Vagina (tissue), 2 donors: Measurements from ENCODE around the gene EML6.

Source experiments
- POLR2A ChIP-seq, 2 donors: fragments of 450-650 bp; IDR thresholded peaks; one replicate each; pipeline ENCODE4 v1.6.1; 2017; ENCODE audit warnings: antibody characterized with exemption in 2 of 2, mild to moderate bottlenecking in 2 of 2, moderate library complexity in 2 of 2
- POLR2AphosphoS5 ChIP-seq, 2 donors: sonication (generic); formaldehyde crosslinking; IDR thresholded peaks; one replicate each; pipeline ENCODE4 v1.9.0; 2017; ENCODE audit warnings: antibody characterized with exemption in 2 of 2, mild to moderate bottlenecking in 2 of 2, low read depth in 1 of 2; ENCODE audit not compliant: insufficient read depth in 1 of 2

DNA sequence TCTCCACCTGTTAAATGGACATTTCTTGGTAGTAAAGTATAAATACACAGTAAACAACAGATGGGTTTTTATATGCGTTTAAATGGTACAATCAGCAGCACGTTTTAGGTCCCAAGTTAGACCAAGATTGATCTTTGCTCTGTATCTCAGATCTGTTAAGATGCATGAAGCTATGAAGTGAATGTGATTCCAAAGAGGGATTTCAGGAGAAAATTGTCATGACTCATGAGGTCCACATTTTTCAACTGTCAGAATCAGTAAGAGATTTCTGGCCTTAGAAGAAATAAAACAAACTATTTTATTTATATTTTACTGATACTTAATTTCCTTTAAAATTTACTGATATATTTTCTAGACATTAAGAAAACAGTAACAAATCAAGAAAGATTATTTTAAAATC is 142.7 kb downstream of the EML6 start:
- TF ChIP-seq POLR2A (IDR thresholded peaks at IDR 0.05), result no peak
- no peak for TF ChIP-seq POLR2AphosphoS5 (IDR thresholded peaks at IDR 0.05; ENCODE audit: insufficient read depth in 1 of 2, low read depth in 1 of 2)
